T follicular helper cell (primary cell): ENCODE results near the gene PRR29.
"Not testable (repeated sequence)": the region's sequence is repeated elsewhere in the genome, so short reads cannot be mapped to it uniquely, and the experiment has no call there.

Experiments used
- DNase-seq: peaks from one replicate; pipeline ENCODE4 v3.0.0-alpha.2; 2020; ENCODE audit warnings: low read depth

PRR29 gene

DNA sequence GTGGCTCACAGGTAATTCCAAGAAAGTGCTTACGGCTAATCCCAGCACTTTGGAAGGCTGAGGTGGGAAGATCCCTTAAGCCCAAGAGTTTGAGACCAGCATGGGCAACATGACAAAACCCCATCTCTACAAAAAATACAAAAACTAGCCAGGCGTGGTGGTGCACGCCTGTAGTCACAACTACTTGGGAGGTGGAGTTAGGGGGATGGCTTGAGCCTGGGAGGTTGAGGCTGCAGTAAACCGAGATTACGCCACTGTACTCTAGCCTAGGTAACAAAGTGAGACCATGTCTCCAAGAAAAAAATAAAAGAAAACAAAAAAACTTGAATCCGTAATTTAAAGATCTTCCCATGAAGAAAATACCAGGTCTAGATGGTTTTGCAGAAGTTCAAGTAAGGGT, 17.3 kb downstream of the PRR29 start:
- DNase-seq = no peak

GRCh38 chr17:64016231-64016784, 18.2 kb downstream of the PRR29 start:
- no peak for DNase-seq

GRCh38 chr17:64016974-64017373, 18.8 kb downstream of the PRR29 start:
- no peak for DNase-seq

- DNase-seq = no peak
These were observed 19.3 kb downstream of the PRR29 start for GRCh38 chr17:64017381-64017980.

- not testable (repeated sequence) for DNase-seq
These were observed 21.4 kb downstream of the PRR29 start for GRCh38 chr17:64019551-64019961.

- DNase-seq = peak; percentile 91
These were observed 22.1 kb downstream of the PRR29 start, which contains the start of gene ICAM2 for GRCh38 chr17:64020056-64020766. Gene ICAM2 (minus strand): TSS chr17:64020633. CDS start chr17:64006691, 13,942 bp downstream.

- no peak for DNase-seq
These were observed 24.5 kb downstream of the PRR29 start for GRCh38 chr17:64022611-64023063.

DNA sequence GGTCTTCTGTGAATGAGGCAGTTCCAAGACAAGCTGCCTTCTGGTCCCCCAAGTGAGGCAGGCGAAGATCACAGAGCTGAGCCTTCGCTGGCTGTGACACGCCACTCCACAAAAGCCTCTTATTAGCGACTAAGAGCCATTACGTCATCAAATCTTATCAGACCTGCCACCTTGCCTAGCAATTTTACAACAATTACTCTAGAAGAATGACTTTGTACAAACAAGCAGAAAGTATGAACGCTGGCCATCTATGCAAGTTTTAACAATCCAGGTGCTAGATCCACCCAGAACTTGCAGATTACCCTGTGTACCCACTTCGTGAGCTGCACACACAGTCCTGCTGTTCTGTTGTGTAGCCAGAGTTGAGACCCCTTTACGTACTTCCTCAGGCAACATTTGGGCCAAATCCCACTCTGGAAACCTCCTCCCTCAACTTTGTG, 26.1 kb downstream of the PRR29 start:
- no peak for DNase-seq

DNA sequence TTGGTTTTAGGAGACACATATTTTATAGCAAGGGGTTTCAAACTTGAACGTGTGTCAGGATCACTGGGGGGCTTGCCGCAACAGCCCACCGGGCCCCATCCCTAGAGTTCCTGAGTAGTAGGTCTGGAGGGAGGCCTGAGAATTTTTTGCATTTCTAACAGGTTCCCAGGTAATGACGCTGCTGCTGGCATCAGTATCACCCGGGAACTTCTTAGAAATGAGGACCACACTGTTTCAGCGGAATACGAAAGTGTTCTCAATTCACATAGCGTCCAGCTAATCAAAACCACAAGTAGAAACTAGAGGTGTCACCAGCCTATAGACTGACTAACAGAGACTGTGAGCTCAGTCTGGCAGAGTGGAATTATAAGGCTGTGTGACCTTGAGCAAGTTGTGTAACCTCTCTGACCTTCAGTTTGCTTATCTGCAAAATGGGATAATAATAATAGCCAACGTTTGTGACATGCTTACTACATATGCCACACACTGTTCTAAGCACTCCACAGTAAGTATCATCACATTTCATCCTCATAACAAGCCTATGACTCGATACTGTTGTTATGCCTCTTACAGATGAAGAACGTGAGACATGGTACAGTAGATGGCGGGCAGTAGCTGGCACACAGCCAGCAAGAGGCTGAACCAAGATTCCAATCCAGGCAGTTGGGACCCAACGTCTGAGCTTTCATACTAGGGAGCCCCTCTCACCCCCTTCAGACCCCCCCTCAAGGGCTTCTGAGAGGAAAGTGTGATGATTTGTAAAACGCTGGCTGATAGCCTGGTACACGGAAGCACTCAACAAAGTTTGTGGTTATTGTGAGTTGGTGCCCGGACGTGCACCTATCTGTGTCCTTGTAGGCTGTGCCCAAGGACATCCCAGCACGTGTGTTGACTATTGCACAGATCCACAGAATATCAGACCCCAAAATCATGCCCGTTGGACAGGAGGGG, 26.9 kb downstream of the PRR29 start:
- DNase-seq = peak; percentile 63

GRCh38 chr17:64025732-64026294, 27.7 kb downstream of the PRR29 start:
- peak; percentile 94 for DNase-seq

DNA sequence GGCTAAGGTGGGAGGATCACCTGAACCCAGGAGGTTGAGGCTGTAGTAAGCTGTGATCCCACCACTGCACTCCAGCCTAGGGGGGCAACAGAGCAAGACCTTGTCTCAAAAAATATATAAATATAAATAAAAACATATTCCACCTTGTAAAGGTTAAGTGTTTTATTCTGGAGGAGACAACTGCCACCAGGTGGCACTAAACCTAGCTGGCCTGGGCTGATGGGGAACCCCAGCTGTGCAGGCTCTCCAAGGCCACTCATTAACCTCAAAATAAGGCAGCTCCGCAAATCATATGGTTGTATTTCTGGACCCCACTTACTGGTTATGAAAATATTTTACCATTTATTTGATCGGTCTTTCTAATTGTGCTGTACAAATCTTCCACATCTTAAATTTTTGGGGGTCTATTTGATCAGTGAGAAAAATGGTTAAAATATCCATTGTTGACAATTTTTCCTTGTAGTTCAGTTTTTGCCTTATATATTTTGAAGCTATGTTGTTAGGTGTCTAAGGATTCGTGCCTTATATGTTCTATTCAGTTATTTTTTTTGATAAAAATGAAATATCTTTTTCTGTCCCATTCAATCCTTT, 30.8 kb downstream of the PRR29 start:
- DNase-seq = peak; percentile 60

- no peak for DNase-seq
These were observed 33.9 kb downstream of the PRR29 start for GRCh38 chr17:64032081-64032480.

- no peak for DNase-seq
These were observed 38.2 kb downstream of the PRR29 start for GRCh38 chr17:64036198-64036922.

- DNase-seq = no peak
These were observed 39.0 kb downstream of the PRR29 start for GRCh38 chr17:64037180-64037579.

DNA sequence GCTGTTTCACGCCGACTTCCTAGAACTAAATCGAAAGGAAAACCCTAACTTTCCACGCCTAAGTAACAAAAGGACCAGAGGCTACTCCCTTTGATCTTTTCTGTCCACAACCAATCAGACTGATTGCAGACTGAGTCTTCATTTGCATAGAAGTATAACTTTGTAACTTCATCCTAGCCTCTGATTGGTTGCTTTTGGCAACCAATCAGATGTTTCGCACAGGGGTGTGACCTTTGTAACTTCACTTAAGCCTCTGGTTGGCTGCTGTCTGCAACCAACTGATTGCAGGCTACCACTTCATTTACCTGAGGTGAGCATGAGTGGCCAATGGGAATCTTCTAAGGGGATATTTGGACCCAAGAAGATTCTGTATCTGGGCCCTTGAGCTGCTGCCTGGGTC, 39.7 kb downstream of the PRR29 start:
- DNase-seq = no peak

GRCh38 chr17:64038331-64039105, 40.4 kb downstream of the PRR29 start:
- DNase-seq = no peak

- DNase-seq = no peak
These were observed 40.9 kb downstream of the PRR29 start for GRCh38 chr17:64039106-64039400.

DNA sequence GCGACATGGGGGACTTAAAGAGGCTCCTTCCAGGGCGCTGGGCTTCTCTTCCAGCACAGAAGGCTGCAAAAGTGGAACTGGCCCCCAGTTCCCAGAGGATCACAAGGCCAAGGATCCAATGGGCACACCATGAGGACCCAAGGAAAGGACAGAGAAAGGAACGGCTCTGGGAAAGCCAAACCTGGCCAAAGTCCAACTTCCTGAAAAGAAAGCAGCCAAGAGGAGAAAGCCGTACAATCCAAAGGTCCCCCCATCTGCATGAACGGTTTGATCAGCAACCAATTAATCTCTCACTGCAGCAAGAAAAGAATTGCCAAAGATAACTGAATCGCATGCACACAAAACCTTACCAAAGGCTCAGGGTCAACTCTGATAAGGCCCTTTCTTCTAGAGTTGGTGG, 42.1 kb downstream of the PRR29 start:
- no peak for DNase-seq

GRCh38 chr17:64041912-64042311, 43.8 kb downstream of the PRR29 start:
- DNase-seq = no peak
